Measurements from ENCODE around the gene ALDH4A1. TPM values are rescaled to one million over a fixed set of nuclear protein-coding genes. Genes with fewer than 3 reads are reported as not detected.

The ALDH4A1 gene
- total and polyA plus RNA-seq, 9 of the 15 experiments (the other 6 are each of a cell fraction or from before 2014, with no cell fraction given) = 0.27 to 31.4 (median 16.6) TPM

DNA sequence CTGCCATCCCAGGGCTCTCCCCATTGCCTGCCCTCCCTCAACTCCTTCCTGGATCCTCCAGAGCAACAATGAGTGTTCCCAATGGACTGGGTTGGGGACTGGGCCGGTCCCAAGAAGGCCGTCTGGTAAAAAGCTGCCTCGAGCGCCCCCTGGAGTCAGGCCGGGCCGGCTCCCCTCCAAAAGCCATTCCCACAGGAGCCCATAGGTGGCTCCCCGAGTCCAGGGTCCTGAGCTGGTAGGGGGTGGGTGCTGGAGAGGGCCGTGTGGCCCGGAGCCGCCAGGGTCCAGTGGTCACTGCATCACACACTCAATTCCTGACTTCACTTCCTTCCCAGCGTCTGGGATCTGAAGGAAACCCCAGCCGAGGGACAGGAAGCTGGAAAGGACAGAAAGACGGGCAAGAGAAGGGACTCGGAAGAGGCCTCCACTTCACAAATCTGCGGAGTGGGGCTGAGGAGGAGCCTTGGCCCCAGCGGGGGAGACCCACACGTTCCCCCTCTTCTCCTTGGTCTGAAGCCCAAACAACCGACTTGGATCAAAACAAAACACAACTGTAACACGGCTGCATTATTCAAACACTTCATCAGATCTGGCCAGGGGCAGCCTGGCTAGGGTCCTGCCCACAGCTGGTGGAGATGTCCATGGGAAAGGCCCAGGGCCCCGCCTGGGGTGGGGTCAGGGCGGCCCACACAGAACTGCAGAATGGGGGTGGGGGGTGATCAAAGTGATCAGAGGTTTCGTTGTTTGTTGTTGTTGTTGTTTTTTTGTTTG is 10.9 kb upstream of the ALDH4A1 start (continued):
- TF ChIP-seq SAP30 (IDR thresholded peaks at IDR 0.05; ENCODE audit: borderline replicate concordance, insufficient read depth, low read depth, low read length, poor library complexity, severe bottlenecking) (no peak), CREBBP (IDR thresholded peaks at IDR 0.05; ENCODE audit: low read depth, low read length) (no peak), SMARCB1 (IDR thresholded peaks at IDR 0.05; ENCODE audit: insufficient read length, low read depth) (no peak), NRF1 (conservative IDR thresholded peaks at IDR 0.05 in 1 of 2, IDR thresholded peaks at IDR 0.05 in 1 of 2) (no peak), HMGN3 (IDR thresholded peaks at IDR 0.05; ENCODE audit: borderline replicate concordance, extremely low read depth, insufficient read length, low read depth, low read length) (no peak), ZBED1 (IDR thresholded peaks at IDR 0.05) (no peak), NFE2L1 (tag; IDR thresholded peaks at IDR 0.05; ENCODE audit: borderline replicate concordance, low read depth) (no peak), DDX20 (tag; IDR thresholded peaks at IDR 0.05; ENCODE audit: low read depth) (no peak), ERF (CRISPR knock-in tag; IDR thresholded peaks at IDR 0.05) (no peak), ZNF586 (CRISPR knock-in tag; conservative IDR thresholded peaks at IDR 0.05) (no peak), SMARCA5 (IDR thresholded peaks at IDR 0.05) (no peak; the same call in 1 of the 2 replicates), EWSR1 (IDR thresholded peaks at IDR 0.05; ENCODE audit: borderline replicate concordance, low read depth, partially characterized antibody) (no peak), XRCC3 (IDR thresholded peaks at IDR 0.05) (no peak), PBX2 (CRISPR knock-in tag; IDR thresholded peaks at IDR 0.05; ENCODE audit: low read depth) (no peak), PBX2 (tag; conservative IDR thresholded peaks at IDR 0.05; ENCODE audit: low read depth) (no peak), MTA2 (IDR thresholded peaks at IDR 0.05; ENCODE audit: low read depth) (no peak), TBP (optimal IDR thresholded peaks at IDR 0.05; ENCODE audit: low read depth, low read length) (no peak), BHLHE40 (IDR thresholded peaks at IDR 0.05; ENCODE audit: low read length) (no peak; the same call in 1 of the 2 replicates), ETS2 (tag; IDR thresholded peaks at IDR 0.05; ENCODE audit: borderline replicate concordance, poor library complexity, severe bottlenecking) (no peak)
- TF ChIP-seq, protein P1, sequence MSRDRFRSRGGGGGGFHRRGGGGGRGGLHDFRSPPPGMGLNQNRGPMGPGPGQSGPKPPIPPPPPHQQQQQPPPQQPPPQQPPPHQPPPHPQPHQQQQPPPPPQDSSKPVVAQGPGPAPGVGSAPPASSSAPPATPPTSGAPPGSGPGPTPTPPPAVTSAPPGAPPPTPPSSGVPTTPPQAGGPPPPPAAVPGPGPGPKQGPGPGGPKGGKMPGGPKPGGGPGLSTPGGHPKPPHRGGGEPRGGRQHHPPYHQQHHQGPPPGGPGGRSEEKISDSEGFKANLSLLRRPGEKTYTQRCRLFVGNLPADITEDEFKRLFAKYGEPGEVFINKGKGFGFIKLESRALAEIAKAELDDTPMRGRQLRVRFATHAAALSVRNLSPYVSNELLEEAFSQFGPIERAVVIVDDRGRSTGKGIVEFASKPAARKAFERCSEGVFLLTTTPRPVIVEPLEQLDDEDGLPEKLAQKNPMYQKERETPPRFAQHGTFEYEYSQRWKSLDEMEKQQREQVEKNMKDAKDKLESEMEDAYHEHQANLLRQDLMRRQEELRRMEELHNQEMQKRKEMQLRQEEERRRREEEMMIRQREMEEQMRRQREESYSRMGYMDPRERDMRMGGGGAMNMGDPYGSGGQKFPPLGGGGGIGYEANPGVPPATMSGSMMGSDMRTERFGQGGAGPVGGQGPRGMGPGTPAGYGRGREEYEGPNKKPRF (IDR thresholded peaks at IDR 0.05; ENCODE audit: low read depth, low read length) = no peak
- TF ChIP-seq, protein P2, sequence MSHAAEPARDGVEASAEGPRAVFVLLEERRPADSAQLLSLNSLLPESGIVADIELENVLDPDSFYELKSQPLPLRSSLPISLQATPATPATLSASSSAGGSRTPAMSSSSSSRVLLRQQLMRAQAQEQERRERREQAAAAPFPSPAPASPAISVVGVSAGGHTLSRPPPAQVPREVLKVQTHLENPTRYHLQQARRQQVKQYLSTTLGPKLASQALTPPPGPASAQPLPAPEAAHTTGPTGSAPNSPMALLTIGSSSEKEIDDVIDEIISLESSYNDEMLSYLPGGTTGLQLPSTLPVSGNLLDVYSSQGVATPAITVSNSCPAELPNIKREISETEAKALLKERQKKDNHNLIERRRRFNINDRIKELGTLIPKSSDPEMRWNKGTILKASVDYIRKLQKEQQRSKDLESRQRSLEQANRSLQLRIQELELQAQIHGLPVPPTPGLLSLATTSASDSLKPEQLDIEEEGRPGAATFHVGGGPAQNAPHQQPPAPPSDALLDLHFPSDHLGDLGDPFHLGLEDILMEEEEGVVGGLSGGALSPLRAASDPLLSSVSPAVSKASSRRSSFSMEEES (CRISPR knock-in tag; IDR thresholded peaks at IDR 0.05) = no peak
